H9 (cell line): ENCODE data around the gene TBC1D20. TPM values are rescaled to one million over a fixed set of nuclear protein-coding genes. Genes with fewer than 3 reads are reported as not detected.

ENCODE experiments used
- DNase-seq: peaks from one replicate; pipeline ENCODE4 v3.0.0-alpha.2; 2017
- H2AFZ ChIP-seq: one replicate; pipeline ENCODE4 v1.6.1; 2013; ENCODE audit warnings: mild to moderate bottlenecking, low read length, control low read depth, moderate library complexity
- H2AK5ac ChIP-seq: 2 replicates; pipeline ENCODE4 v1.6.1; 2013; ENCODE audit warnings: low read length, control low read depth, mixed read lengths; ENCODE audit not compliant: insufficient read length
- H2BK120ac ChIP-seq: one replicate; pipeline ENCODE4 v1.6.1; 2013; ENCODE audit warnings: low read depth, mild to moderate bottlenecking, low read length, control low read depth, inconsistent platforms; ENCODE audit not compliant: poor library complexity, severe bottlenecking
- H2BK12ac ChIP-seq: 2 replicates; pipeline ENCODE4 v1.6.1; 2013; ENCODE audit warnings: low read length, control low read depth, mixed read lengths, low read depth; ENCODE audit not compliant: insufficient read length
- H2BK15ac ChIP-seq: 2 replicates; pipeline ENCODE4 v1.6.1; 2013; ENCODE audit warnings: low read depth, low read length, control low read depth
- H2BK20ac ChIP-seq: one replicate; pipeline ENCODE4 v1.6.1; 2013; ENCODE audit warnings: low read depth, mild to moderate bottlenecking, low read length, control low read depth, inconsistent platforms; ENCODE audit not compliant: poor library complexity, severe bottlenecking
- H2BK5ac ChIP-seq: 2 replicates; pipeline ENCODE4 v1.6.1; 2013; ENCODE audit warnings: low read length, control low read depth, mixed read lengths; ENCODE audit not compliant: insufficient read length
- H3K14ac ChIP-seq: 2 replicates; pipeline ENCODE4 v1.6.1; 2013; ENCODE audit warnings: low read length, control low read depth; ENCODE audit not compliant: insufficient read depth
- H3K18ac ChIP-seq: 2 replicates; pipeline ENCODE4 v1.6.1; 2013; ENCODE audit warnings: low read depth, mild to moderate bottlenecking, mixed read lengths, low read length, control low read depth; ENCODE audit not compliant: insufficient read length
- H3K23ac ChIP-seq: 2 replicates; pipeline ENCODE4 v1.6.1; 2013; ENCODE audit warnings: low read length, control low read depth, mixed read lengths, low read depth; ENCODE audit not compliant: insufficient read length
- H3K23me2 ChIP-seq: 2 replicates; pipeline ENCODE4 v1.6.1; 2013; ENCODE audit warnings: low read depth, mild to moderate bottlenecking, mixed read lengths, low read length, control low read depth; ENCODE audit not compliant: insufficient read length, poor library complexity, severe bottlenecking
- H3K27ac ChIP-seq: 2 replicates; pipeline ENCODE4 v1.5.1; 2013; ENCODE audit warnings: low read length, control low read depth, mixed read lengths, low read depth; ENCODE audit not compliant: insufficient read length
- H3K27me3 ChIP-seq: 2 replicates; pipeline ENCODE4 v1.6.1; 2013; ENCODE audit warnings: low read length, control low read depth, inconsistent platforms; ENCODE audit not compliant: insufficient read depth
- H3K4ac ChIP-seq: 2 replicates; pipeline ENCODE4 v1.6.1; 2013; ENCODE audit warnings: low read depth, mild to moderate bottlenecking, control low read depth, inconsistent platforms, low read length, moderate library complexity
- H3K4me1 ChIP-seq: 2 replicates; pipeline ENCODE4 v1.6.1; 2013; ENCODE audit warnings: low read length, control low read depth, inconsistent platforms; ENCODE audit not compliant: insufficient read depth
- H3K4me2 ChIP-seq: 2 replicates; pipeline ENCODE4 v1.6.1; 2013; ENCODE audit warnings: low read length, control low read depth, mixed read lengths; ENCODE audit not compliant: insufficient read length, insufficient read depth
- H3K56ac ChIP-seq: 2 replicates; pipeline ENCODE4 v1.6.1; 2013; ENCODE audit warnings: low read depth, mild to moderate bottlenecking, mixed read lengths, low read length, control low read depth; ENCODE audit not compliant: insufficient read length
- H3K79me1 ChIP-seq: 2 replicates; pipeline ENCODE4 v1.6.1; 2013; ENCODE audit warnings: low read depth, mild to moderate bottlenecking, moderate library complexity, low read length, control low read depth, inconsistent platforms; ENCODE audit not compliant: insufficient read depth, poor library complexity, severe bottlenecking
- H3K79me2 ChIP-seq: 2 replicates; pipeline ENCODE4 v1.6.1; 2013; ENCODE audit warnings: low read length, control low read depth, inconsistent platforms; ENCODE audit not compliant: insufficient read depth
- H3K9ac ChIP-seq: 2 replicates; pipeline ENCODE4 v1.6.1; 2013; ENCODE audit warnings: low read length, control low read depth, mixed read lengths; ENCODE audit not compliant: insufficient read length; ENCODE audit errors: extremely low read depth
- H3K9me3 ChIP-seq: one replicate; pipeline ENCODE4 v1.6.1; 2013; ENCODE audit warnings: low read depth, low read length, inconsistent platforms; ENCODE audit not compliant: control insufficient read depth
- H3T11ph ChIP-seq: one replicate; pipeline ENCODE4 v1.6.1; 2013; ENCODE audit warnings: mild to moderate bottlenecking, low read length, control low read depth, inconsistent platforms
- H4K20me1 ChIP-seq: one replicate; pipeline ENCODE4 v1.6.1; 2013; ENCODE audit not compliant: control insufficient read depth, insufficient read length, insufficient read depth
- H4K5ac ChIP-seq: 2 replicates; pipeline ENCODE4 v1.6.1; 2013; ENCODE audit warnings: low read depth, mild to moderate bottlenecking, mixed read lengths, low read length, control low read depth; ENCODE audit not compliant: insufficient read length
- H4K8ac ChIP-seq: replicated peaks from 2 replicates; pipeline ENCODE4 v1.6.1; 2013; ENCODE audit warnings: low read length, control low read depth, mixed read lengths, low read depth; ENCODE audit not compliant: insufficient read length
- H4K91ac ChIP-seq: 2 replicates; pipeline ENCODE4 v1.6.1; 2013; ENCODE audit warnings: low read depth, mild to moderate bottlenecking, moderate library complexity, mixed read lengths, low read length, control low read depth; ENCODE audit not compliant: insufficient read length
- H3K27ac Mint-ChIP-seq, 3 experiments: 2 replicates in 2 of 3; 3 replicates in 1 of 3; pipeline ENCODE4 v1.8.0; 2020 to 2021; ENCODE audit warnings: mixed read lengths in 3 of 3, mild to moderate bottlenecking in 1 of 3, moderate library complexity in 1 of 3
- H3K27me3 Mint-ChIP-seq: 2 replicates; pipeline ENCODE4 v1.8.0; 2021; ENCODE audit warnings: low read depth, mild to moderate bottlenecking, moderate library complexity, mixed read lengths
- H3K36me3 Mint-ChIP-seq, 3 experiments: 2 replicates in 2 of 3; 3 replicates in 1 of 3; pipeline ENCODE4 v1.8.0; 2020 to 2021; ENCODE audit warnings: low read depth in 3 of 3, mixed read lengths in 3 of 3; ENCODE audit not compliant: insufficient read depth in 1 of 3
- H3K4me1 Mint-ChIP-seq, 2 experiments: 2 replicates each; pipeline ENCODE4 v1.8.0; 2020; ENCODE audit warnings: mixed read lengths in 2 of 2
- H3K4me3 Mint-ChIP-seq, 2 experiments: 2 replicates in 1 of 2; 3 replicates in 1 of 2; pipeline ENCODE4 v1.8.0; 2020 to 2021; ENCODE audit warnings: mild to moderate bottlenecking in 2 of 2, mixed read lengths in 2 of 2, moderate library complexity in 1 of 2
- H3K9me3 Mint-ChIP-seq, 2 experiments: 2 replicates in 1 of 2; 3 replicates in 1 of 2; pipeline ENCODE4 v1.8.0; 2020; ENCODE audit warnings: mild to moderate bottlenecking in 2 of 2, mixed read lengths in 2 of 2, moderate library complexity in 1 of 2
- WGBS: extraction: QIAGEN DNeasy Blood & Tissue Kit; methylation state at CpG from one replicate; pipeline ENCODE4 v1.1.7; 2013; ENCODE audit warnings: missing lambda C conversion rate, low lambda C conversion rate, mixed read lengths; ENCODE audit not compliant: insufficient read length; ENCODE audit errors: extremely low coverage; 5-methylcytosine and 5-hydroxymethylcytosine counted together
- total RNA-seq: library from RNA; stranded (reverse); gene quantifications from 2 replicates; pipeline ENCODE4 v1.2.1, GENCODE V29; 2021
- TF ChIP-seq, protein P1 (sequence below): fragments of 200-600 bp; sonication (generic); conservative IDR thresholded peaks from 3 replicates; pipeline ENCODE4 v1.8.0; 2021; ENCODE audit warnings: antibody characterized with exemption, mild to moderate bottlenecking

The TBC1D20 gene
- total RNA-seq, 1 experiment from 2014 or later = 17.9 TPM

- Histone ChIP-seq H3K14ac (peak overlapping the region; percentile 16; the same call in 1 of the 2 replicates), H3K4me1 (peaks cover 3% of the 10 kb centered on the region; the same call in 1 of the 2 replicates), H3K27me3 (peaks cover 5% of the 10 kb centered on the region; the same call in 1 of the 2 replicates), H3K27ac (no peak overlapping the region), H3K4me2 (peak overlapping the region; percentile 44), H3K18ac (peak overlapping the region; percentile 35), H2BK5ac (no peak overlapping the region), H3K4ac (no peak overlapping the region), H4K91ac (no peak overlapping the region), H3T11ph (no peak overlapping the region), H3K9me3 (no peaks in the 10 kb centered on the region), H4K20me1 (no peaks in the 10 kb centered on the region), H3K79me2 (no peaks in the 10 kb centered on the region), H4K8ac (no peak overlapping the region), H3K56ac (no peak overlapping the region), H2BK15ac (no peak overlapping the region), H2BK12ac (no peak overlapping the region), H3K79me1 (no peaks in the 10 kb centered on the region), H2BK20ac (no peak overlapping the region), H3K23ac (no peak overlapping the region), H3K23me2 (no peaks in the 10 kb centered on the region), H2AK5ac (no peak overlapping the region), H3K9ac (no peak overlapping the region), H4K5ac (no peak overlapping the region), H2BK120ac (no peak overlapping the region), H2AFZ (no peak overlapping the region)
- Mint-ChIP-seq H3K27ac (peak overlapping the region in 2 of 3 experiments; percentile 58 to 59; a peak in 3 of 7 replicates), H3K9me3 (no peaks in the 10 kb centered on the region), H3K4me1 (peaks cover 26 to 28% of the 10 kb centered on the region in 2 experiments), H3K36me3 (peaks cover 26 to 67% (median 61%) of the 10 kb centered on the region in 3 experiments; a peak in 6 of 7 replicates), H3K27me3 (peaks cover 36% of the 10 kb centered on the region), H3K4me3 (peak overlapping the region in 1 of 2 experiments; percentile 64; a peak in 3 of 5 replicates)
- no CpG with 5 or more reads among the region's 16 CpGs for WGBS
- peak; percentile 36 for DNase-seq
- TF ChIP-seq, protein P1, sequence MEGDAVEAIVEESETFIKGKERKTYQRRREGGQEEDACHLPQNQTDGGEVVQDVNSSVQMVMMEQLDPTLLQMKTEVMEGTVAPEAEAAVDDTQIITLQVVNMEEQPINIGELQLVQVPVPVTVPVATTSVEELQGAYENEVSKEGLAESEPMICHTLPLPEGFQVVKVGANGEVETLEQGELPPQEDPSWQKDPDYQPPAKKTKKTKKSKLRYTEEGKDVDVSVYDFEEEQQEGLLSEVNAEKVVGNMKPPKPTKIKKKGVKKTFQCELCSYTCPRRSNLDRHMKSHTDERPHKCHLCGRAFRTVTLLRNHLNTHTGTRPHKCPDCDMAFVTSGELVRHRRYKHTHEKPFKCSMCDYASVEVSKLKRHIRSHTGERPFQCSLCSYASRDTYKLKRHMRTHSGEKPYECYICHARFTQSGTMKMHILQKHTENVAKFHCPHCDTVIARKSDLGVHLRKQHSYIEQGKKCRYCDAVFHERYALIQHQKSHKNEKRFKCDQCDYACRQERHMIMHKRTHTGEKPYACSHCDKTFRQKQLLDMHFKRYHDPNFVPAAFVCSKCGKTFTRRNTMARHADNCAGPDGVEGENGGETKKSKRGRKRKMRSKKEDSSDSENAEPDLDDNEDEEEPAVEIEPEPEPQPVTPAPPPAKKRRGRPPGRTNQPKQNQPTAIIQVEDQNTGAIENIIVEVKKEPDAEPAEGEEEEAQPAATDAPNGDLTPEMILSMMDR = no peak
These were observed 27.5 kb downstream of the TBC1D20 start for GRCh38 chr20:434661-435419.
